ENCODE data around the gene MXI1.

- TF ChIP-seq POLR2A (IDR thresholded peaks at IDR 0.05) (no peak), CTCF (IDR thresholded peaks at IDR 0.05) (no peak)
Observed at GRCh38 chr10:110176141-110177030, 31.0 kb upstream of the MXI1 start.
